ENCODE data around the gene CHCHD6.

GRCh38 chr3:126818400-126819095 lies 114.5 kb downstream of the CHCHD6 start:
- TF ChIP-seq CTCF (conservative IDR thresholded peaks at IDR 0.05; ENCODE audit: low read depth, low read length) (no peak), EZH2phosphoT487 (IDR thresholded peaks at IDR 0.05; ENCODE audit: borderline replicate concordance, low read length) (no peak), EZH2 (IDR thresholded peaks at IDR 0.05; ENCODE audit: low read length, unreplicated experiment) (no peak)

Measured in PC-3 (cell line).